KBM-7 (cell line): ENCODE results near the gene GABPB2.
A peak's percentile ranks its signal among the peaks of the same experiment; 100 is the strongest.

Experiments used
- DNase-seq: peaks from one replicate; pipeline ENCODE4 v3.0.0-alpha.2; 2015
- in situ Hi-C: fragments of 300-500 bp; cut with MboI; formaldehyde crosslinking; loops from 2 replicates; pipeline ENCODE4 v1.14.3; 2020; ENCODE audit warnings: low sequenced_read_pairs, low pct_unique_long_range_greater_than_20kb, mixed read lengths

The GABPB2 gene

DNA sequence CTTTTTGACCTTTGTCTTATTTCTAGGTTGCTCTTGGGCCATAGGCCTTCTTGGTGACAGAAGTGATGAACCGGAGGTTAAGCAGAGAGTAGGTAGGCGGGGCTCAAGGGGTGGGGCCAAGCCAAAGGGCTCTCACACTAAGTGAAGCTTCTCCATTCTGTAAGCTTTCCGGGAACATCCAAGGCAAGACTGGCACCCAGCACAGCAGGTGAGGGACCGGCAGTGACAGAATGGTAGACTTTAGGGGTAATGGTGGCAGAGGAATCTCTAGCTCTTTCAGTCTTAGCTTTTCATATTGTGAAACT lies 85.9 kb downstream of the GABPB2 start, which contains the start of gene TNFAIP8L2:
Gene TNFAIP8L2, plus strand, starts transcription at position 135 of the 305 bp plus-strand sequence. CDS start 2,049 bp downstream, outside the sequence.
- DNase-seq, result peak; percentile 84
- in situ Hi-C loops, result no loop called here

DNA sequence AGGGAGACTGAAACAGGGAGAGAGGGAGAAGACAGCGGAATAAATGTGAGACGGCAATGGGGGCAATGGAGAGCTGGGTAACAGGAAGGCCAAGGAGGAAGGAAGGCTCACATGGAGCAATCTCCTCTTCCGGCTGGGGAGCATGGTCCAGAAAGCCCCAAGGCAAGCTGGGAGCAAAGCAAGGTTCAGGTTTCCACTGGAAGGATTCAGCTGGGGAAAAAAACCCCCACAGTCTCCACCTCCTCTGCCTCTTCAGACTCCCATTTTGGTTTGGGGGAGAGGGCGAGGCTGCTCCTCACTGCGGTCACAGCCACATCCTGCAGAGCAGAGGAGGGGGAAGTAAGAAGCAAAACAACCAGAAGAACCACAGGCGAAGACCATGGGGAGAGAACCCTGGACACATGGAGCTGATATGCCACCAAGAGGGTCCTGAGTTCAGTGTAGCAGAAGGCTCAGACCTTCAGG lies 86.5 kb downstream of the GABPB2 start:
- DNase-seq, result peak; percentile 97
- in situ Hi-C loops, result no loop called here

GRCh38 chr1:151158326-151158725 lies 87.8 kb downstream of the GABPB2 start:
- in situ Hi-C loops, result no loop called here
- peak; percentile 40 for DNase-seq

DNA sequence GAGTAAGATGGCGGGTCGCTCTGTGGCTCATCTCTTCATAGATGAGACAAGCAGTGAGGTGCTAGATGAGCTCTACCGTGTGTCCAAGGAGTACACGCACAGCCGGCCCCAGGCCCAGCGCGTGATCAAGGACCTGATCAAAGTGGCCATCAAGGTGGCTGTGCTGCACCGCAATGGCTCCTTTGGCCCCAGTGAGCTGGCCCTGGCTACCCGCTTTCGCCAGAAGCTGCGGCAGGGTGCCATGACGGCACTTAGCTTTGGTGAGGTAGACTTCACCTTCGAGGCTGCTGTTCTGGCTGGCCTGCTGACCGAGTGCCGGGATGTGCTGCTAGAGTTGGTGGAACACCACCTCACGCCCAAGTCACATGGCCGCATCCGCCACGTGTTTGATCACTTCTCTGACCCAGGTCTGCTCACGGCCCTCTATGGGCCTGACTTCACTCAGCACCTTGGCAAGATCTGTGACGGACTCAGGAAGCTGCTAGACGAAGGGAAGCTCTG lies 88.2 kb downstream of the GABPB2 start:
- in situ Hi-C loops, result no loop called here
- peak; percentile 28 for DNase-seq

DNA sequence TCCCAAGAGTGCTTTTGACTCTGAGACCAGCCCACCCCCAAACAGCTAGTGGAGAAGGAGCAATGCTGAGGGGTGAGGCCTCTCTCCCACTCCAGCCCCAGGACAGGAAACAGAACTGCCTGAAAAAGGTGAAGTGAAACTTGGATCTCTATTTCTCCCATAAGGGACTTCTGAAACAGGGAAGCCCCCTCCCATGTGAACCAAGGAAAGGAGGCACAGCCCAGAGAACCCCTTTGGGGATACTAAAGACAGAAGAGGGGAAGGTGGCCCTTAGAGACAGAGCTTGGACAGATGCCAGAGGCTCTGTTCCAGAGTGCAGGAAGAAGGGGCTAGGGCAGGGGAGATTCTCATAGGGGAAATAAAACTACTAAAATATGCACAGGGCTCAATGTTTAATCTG lies 88.8 kb downstream of the GABPB2 start:
- in situ Hi-C loops, result no loop called here
- DNase-seq, result peak; percentile 31

- DNase-seq, result no peak
- in situ Hi-C loops, result no loop called here
Observed at GRCh38 chr1:151164732-151165280, 94.2 kb downstream of the GABPB2 start.

DNA sequence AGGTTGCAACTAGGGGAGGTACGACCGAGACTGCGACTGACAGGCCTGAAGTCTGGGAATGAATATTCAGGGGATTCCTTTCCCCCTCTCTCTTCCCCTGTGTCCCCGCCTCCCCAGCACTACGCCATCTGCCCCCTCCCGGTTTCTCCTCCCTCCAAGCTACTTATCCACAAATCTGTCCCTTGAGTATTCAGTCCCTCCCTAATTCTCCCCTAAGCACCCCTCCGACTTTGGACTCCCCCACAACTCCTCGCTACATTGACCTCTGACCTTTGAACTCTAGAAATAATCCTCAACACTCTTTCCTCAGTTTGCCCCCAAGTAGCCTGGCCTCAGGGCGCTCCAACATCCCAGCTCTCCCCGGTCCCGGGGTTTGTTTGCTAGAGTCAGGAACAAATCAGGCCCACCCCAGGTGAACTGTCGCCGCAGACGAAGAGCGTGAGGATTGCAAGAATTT lies 94.7 kb downstream of the GABPB2 start:
- no peak for DNase-seq
- in situ Hi-C loops, result no loop called here

DNA sequence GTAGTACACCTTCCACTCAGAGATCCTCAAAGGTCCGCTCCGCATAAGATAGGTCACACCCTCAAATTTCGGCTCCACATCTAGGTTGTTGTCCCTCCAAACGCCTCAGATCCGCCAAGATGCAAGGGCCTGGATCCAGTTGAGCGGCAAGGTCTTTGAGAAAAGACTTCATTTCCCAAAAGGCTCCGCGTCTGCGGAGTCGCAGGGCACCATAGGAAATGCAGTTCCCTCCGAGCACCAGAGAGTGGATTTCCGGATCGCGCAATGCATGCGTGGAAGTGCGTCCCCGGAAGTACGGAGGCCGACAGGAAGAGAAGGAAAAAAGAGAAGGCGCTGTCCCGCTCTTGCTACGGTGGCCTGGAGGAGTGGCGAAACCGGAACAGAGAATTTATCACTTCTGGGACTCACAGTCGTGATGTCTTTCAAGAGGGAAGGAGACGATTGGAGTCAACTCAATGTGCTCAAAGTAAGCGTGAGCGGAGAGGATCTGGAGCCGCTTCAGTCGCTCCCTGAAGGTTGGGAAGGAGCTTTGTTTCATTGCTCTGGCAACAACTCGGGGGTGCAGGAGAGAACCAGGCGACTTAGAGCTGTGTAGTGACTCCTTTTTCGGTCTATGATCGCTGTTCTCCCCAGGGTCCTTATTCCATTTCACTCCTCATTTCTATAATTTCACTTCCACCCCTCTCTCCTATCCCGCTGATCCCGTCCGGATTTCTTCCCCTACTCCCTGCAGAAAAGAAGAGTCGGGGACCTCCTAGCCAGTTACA lies 95.4 kb downstream of the GABPB2 start, which contains the start of the genes LYSMD1 and SCNM1:
Gene LYSMD1, minus strand, starts transcription at position 165 of the 767 bp plus-strand sequence. CDS start 644 bp downstream, outside the sequence.
Gene SCNM1, plus strand, starts transcription at position 407 of the 767 bp plus-strand sequence. Its CDS starts 9 bp downstream, at position 416.
- in situ Hi-C loops, result no loop called here
- DNase-seq, result peak; percentile 99

DNA sequence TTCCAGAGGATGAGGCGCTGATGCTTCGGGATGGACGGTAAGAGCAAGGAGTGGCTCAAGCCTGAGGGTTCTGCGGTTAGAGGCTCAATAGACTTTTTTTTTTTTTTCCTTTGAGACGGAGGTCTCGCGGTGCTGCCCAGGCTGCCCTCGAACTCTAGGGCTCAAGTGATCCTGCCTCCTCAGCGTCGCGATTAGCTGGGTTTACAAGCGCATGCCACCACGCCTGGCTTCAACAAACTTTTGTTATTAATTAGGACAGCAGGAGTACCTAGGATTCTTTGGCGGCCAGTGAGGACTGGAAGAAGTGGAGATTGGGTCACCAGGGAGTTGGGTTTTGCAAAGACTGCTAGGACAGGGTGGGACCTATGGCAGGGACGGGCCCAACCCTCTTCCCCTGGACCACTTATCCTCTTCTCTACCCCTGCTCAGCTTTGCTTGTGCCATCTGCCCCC lies 96.0 kb downstream of the GABPB2 start:
- no peak for DNase-seq
- in situ Hi-C loops, result no loop called here

DNA sequence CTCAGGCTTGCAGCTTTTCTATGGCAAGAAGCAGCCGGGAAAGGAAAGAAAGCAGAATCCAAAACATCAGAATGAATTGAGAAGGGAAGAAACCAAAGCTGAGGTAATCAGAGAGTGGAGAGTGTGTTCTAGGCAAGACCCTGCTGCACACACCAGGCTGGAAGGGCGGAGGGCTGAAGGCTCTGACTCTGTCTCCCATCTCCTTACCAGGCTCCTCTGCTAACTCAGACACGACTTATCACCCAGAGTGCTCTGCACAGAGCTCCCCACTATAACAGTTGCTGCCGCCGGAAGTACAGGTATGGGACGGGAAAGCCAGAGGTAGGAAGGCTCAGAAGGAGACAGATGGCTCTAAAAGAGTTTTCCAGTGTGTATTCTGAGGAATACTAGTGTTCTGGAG lies 96.6 kb downstream of the GABPB2 start:
- in situ Hi-C loops, result no loop called here
- DNase-seq, result no peak

DNA sequence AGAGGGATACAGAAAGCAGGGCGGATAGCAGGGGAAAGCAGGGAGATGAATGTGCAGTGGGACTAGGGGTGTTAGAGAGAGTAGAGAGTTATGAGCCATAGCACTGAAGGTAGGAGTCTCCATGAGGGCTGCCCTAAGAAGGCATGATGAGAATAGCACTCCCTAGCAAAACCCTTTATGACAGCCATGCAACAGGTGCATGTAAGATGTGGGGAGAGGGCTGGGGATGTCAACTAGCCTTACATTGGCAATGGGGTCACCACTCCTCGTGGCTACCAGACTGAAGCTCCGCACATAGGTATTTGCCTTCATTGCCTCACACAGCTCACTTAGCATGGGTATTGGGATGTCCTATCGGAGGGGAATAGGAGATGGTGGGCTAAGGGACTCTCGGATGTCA lies 100.6 kb downstream of the GABPB2 start:
- in situ Hi-C loops, result no loop called here
- DNase-seq, result no peak
